ENCODE data around the gene CIRBP. TPM values are rescaled to one million over a fixed set of nuclear protein-coding genes. Genes with fewer than 3 reads are reported as not detected.

The CIRBP gene
- total RNA-seq, 1 experiment from 2014 or later, result 263 TPM

GRCh38 chr19:1220477-1220930 is 48.6 kb upstream of the CIRBP start:
- H4K91ac ChIP-seq (ENCODE audit: insufficient read length, low read depth, low read length), result no peak overlapping the region
- TF ChIP-seq CTCF (conservative IDR thresholded peaks at IDR 0.05), result peak; percentile 31; the same call in 1 of the 3 replicates
- no peaks in the 10 kb centered on the region for H3K4me1 ChIP-seq (ENCODE audit: insufficient read depth, low read length)
- H3K14ac ChIP-seq (ENCODE audit: insufficient read depth, low read length), result no peak overlapping the region
- H3K56ac ChIP-seq (ENCODE audit: insufficient read length, low read depth, low read length), result no peak overlapping the region
- H2BK12ac ChIP-seq (ENCODE audit: insufficient read length, low read depth, low read length), result no peak overlapping the region
- no peaks in the 10 kb centered on the region for H3K27me3 ChIP-seq (ENCODE audit: insufficient read depth, low read length)
- H3K27me3 Mint-ChIP-seq (ENCODE audit: low read depth), result no peaks in the 10 kb centered on the region
- no peak overlapping the region for H2AFZ ChIP-seq (ENCODE audit: low read length)
- H2BK120ac ChIP-seq (ENCODE audit: low read depth, low read length, poor library complexity, severe bottlenecking), result no peak overlapping the region
- no peak overlapping the region for H2AK5ac ChIP-seq (ENCODE audit: insufficient read length, low read length)
- no peak for DNase-seq
- no peak overlapping the region for H3K9ac ChIP-seq (ENCODE audit: extremely low read depth, insufficient read length, low read length)
- peaks cover 4% of the 10 kb centered on the region for H3K79me1 ChIP-seq (ENCODE audit: insufficient read depth, low read depth, low read length, poor library complexity, severe bottlenecking)
- no CpG with 5 or more reads among the region's 33 CpGs for WGBS (ENCODE audit: extremely low coverage, insufficient read length, low lambda C conversion rate)
- no peak overlapping the region for H3K4ac ChIP-seq (ENCODE audit: low read depth, low read length)
- H3K4me1 Mint-ChIP-seq, result peaks cover 4 to 20% of the 10 kb centered on the region in 2 experiments; a peak in 3 of 4 replicates
- H2BK20ac ChIP-seq (ENCODE audit: low read depth, low read length, poor library complexity, severe bottlenecking), result no peak overlapping the region
- no peak overlapping the region for H3T11ph ChIP-seq (ENCODE audit: low read length)
- no peak overlapping the region for H3K27ac Mint-ChIP-seq
- no peaks in the 10 kb centered on the region for H4K20me1 ChIP-seq (ENCODE audit: control insufficient read depth, insufficient read depth, insufficient read length)
- H3K27ac ChIP-seq (ENCODE audit: insufficient read length, low read depth, low read length), result no peak overlapping the region
- no peak overlapping the region for H4K8ac ChIP-seq (replicated peaks; ENCODE audit: insufficient read length, low read depth, low read length)
- H3K36me3 Mint-ChIP-seq (ENCODE audit: insufficient read depth in 1 of 3, low read depth in 3 of 3), result peaks cover 2 to 9% (median 8%) of the 10 kb centered on the region in 3 experiments; a peak in 5 of 7 replicates
- H3K23ac ChIP-seq (ENCODE audit: insufficient read length, low read depth, low read length), result no peak overlapping the region
- no peaks in the 10 kb centered on the region for H3K9me3 ChIP-seq (ENCODE audit: control insufficient read depth, low read depth, low read length)
- H2BK15ac ChIP-seq (ENCODE audit: low read depth, low read length), result no peak overlapping the region
- H3K79me2 ChIP-seq (ENCODE audit: insufficient read depth, low read length), result peaks cover 5% of the 10 kb centered on the region; the same call in 1 of the 2 replicates
- H3K4me3 Mint-ChIP-seq, result no peak overlapping the region
- no peak overlapping the region for H3K18ac ChIP-seq (ENCODE audit: insufficient read length, low read depth, low read length)
- H3K4me2 ChIP-seq (ENCODE audit: insufficient read depth, insufficient read length, low read length), result no peak overlapping the region
- H3K23me2 ChIP-seq (ENCODE audit: insufficient read length, low read depth, low read length, poor library complexity, severe bottlenecking), result no peaks in the 10 kb centered on the region
- no peak overlapping the region for H2BK5ac ChIP-seq (ENCODE audit: insufficient read length, low read length)
- H3K9me3 Mint-ChIP-seq, result no peaks in the 10 kb centered on the region
- H4K5ac ChIP-seq (ENCODE audit: insufficient read length, low read depth, low read length), result no peak overlapping the region
